Fibroblast of upper back skin (primary cell): ENCODE data around the gene AKAP17A.
"Not testable (repeated sequence)": the region's sequence is repeated elsewhere in the genome, so short reads cannot be mapped to it uniquely, and the experiment has no call there.

Experiments used
- DNase-seq: peaks from one replicate; pipeline ENCODE4 v3.0.0-alpha.2; 2013

The AKAP17A gene, protein sequence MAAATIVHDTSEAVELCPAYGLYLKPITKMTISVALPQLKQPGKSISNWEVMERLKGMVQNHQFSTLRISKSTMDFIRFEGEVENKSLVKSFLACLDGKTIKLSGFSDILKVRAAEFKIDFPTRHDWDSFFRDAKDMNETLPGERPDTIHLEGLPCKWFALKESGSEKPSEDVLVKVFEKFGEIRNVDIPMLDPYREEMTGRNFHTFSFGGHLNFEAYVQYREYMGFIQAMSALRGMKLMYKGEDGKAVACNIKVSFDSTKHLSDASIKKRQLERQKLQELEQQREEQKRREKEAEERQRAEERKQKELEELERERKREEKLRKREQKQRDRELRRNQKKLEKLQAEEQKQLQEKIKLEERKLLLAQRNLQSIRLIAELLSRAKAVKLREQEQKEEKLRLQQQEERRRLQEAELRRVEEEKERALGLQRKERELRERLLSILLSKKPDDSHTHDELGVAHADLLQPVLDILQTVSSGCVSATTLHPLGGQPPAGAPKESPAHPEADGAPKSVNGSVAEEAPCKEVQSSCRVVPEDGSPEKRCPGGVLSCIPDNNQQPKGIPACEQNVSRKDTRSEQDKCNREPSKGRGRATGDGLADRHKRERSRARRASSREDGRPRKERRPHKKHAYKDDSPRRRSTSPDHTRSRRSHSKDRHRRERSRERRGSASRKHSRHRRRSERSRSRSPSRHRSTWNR

DNA sequence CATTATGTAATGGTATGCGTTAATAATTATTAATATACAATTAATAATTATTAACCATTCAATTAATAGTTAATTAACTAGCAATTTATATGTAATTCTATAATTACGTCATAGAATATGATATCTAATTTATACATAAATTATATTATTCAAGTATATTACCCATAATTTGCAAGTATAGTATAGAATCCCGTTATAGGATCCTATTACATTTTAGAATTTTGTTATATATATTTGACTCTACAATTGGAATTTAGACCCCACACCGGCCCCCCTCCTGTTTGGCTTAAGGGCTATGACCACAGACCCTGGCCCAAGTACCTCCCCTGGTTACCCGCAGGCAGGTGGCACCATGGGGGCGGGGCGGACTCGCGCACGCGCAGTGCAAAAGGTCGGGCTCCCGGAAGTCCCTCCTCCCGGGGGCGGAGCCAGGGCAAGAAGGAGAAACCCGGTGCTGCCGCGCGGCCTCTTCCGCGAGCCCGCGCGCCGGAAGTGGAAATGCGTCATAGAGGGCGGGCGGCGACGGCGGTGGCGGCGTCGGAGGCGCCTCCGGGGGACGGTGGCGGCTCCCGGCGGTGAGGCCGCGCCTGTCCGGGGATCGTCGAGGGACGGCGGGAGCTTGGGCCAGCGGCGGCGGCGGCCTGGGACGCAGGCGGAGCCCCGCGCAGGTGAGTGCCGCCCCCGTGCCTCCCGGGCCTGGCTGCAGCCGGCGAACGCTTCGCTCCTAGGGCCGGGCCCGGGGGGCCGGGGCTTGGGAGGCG, at the start of gene AKAP17A:
AKAP17A (plus strand) TSS at position 503 of the 761 bp plus-strand sequence. CDS start 1,859 bp downstream, outside the sequence.
- DNase-seq = peak; percentile 95

DNA sequence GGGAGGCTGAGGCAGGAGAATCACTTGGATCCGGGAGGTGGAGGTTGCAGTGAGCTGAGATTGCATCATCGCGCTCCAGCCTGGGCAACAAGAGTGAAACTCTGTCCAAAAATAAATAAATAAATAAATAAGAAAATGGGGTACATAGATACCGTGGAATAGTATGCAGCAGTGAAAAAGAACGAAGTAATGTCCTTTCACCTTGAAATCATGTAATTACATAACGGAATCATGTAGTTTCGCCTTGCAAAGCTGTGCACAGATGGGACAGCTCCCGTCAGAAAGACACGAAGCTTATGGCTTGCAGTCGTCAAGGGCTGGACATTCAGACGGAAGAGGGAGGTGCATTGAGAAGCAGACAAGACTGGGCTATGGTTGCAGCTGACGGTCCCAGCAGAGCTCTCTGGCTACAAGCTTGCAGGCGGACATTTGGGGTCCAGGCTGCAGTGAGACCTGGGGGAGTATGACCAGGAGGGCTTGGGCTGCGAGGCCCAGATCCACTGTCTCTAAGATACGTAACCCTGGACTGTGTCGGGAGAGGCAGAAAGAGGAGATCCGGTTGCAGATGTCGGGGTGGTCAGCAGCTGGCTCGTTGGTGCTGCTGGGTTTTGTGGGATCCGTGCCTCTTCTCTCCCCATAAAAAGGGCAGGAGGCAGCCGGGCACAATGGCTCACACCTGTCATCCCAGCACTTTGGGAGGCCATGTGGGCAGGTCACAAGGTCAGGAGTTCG, 48.2 kb upstream of the AKAP17A start:
- no peak for DNase-seq

DNA sequence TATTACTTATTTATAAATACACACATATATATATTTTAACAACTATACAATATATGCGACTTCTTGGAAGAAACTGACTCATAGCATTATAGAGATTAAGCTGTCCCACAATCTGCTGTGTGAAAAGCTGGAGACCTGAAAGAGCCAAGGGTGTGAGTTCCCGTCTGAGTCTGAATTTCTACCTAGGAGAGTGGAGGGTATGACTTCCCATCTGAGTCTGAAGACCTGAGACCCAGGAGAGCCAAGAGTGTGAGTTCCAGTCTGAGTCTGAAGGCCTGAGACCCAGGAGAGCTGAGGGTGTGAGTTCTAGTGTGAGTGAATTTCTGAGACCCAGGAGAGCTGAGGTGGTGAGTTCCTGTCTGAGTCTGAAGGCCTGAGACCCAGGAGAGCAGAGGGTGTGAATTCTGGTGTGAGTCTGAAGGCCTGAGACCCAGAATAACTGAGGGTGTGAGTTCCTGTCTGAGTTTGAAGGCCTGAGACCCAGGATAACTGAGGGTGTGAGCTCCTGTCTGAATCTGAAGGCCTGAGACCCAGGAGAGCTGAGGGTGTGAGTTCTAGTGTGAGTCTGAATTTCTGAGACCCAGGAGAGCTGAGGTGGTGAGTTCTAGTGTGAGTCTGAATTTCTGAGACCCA, 45.5 kb upstream of the AKAP17A start:
- DNase-seq = no peak

DNA sequence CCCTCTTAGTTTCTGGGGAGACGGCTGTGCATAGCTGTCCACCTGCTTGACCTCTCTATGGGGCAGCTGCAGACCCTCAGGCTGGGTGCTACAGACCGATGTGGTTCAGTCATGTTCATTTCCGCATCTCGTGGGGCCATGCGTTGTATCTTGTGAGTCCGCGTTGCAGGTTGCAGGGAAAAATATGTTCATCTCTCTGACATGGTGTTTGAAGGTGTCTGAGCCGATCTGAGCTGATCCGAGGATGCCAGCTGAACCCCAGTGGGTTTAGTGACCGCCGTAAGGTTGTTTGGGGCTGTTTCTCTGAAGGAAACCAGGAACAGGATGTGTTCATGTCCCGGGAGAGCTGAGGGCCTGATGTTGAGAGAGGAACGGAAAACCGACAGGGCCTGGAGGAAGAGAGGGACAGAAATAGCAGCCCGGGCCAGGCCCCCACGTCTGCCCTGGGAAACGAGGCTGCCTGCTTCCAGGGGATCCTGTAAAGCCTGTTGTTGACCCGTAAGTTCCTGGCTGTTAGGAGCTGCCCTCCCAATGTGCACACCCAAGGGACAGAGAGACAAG, 44.6 kb upstream of the AKAP17A start:
- DNase-seq = no peak

DNA sequence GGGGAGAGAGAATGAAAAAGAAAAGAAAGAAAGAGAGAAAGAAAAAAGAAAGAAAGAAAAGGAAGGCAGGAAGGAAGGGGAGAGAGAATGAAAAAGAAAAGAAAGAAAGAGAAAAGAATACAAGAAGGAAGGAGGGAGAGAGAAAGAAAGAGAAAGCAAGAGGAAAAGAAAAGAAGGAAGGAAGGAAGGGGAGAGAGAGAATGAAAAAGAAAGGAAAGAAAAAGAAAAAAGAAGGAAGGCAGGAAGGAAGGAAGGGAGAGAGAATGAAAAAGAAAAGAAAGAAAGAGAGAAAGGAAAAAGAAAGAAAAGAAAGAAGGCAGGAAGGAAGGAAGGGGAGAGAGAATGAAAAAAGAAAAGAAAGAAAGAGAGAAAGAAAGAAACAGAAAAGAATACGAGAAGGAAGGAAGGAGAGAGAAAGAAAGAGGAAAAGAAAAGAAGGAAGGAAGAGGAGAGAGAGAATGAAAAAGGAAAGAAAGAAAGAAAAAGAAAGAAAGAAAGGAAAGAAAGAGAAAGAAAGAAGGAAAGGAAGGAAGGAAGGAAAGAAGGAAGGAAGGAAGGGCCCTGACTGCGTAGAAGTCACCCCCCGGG, 39.4 kb upstream of the AKAP17A start:
- no peak for DNase-seq

DNA sequence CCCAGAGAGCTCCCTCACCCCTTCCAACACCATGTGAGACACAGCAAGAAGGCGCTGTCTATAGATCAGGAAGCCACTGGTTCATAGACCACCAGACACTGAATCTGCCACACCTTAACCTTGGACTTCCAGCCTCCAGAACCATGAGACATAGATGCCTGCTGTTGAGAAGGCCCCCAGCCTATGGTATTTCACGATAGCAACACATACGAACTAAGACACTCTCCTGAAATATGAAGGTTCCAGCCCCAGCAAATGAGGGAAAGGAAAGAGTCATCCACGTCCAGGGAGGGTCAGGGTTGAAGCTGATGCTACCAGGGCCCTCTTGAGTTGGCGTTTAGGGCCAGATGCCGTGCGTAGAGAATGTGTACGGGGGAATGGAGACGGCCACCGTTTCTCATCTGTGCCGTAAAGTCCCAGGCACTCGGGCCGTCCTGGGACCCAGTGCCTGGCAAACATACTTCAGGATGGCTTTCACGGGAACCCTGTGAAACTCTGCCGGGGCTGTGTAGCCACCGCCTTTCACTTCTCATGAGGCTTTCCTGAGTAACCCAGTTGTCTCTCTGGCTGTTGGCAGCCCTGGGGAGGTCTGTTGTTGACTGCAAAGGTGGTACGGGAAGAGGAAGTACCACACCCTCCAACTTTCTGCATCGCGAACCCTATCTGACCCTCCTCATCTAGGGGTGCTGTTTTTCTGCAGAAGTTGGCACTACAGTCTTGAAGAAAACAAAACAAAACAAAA, 36.8 kb upstream of the AKAP17A start:
- DNase-seq = no peak

DNA sequence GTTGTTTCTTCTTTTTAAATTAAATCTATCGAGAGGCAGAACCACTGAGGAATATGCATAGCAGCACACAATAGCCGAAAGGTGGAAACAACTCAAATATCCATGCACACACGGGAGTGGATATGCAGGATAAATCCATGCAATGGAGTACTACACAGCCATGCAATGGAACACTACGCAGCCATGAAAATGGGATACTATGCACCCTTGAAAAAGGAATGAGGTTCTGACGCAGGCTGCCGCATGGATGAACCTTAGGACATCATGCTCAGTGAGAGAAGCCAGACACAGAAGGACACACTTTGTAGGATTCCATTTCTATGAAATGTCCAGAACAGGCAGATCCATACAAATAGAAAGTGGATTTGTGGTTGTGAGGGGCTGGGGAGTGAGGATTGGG, 36.0 kb upstream of the AKAP17A start:
- no peak for DNase-seq

DNA sequence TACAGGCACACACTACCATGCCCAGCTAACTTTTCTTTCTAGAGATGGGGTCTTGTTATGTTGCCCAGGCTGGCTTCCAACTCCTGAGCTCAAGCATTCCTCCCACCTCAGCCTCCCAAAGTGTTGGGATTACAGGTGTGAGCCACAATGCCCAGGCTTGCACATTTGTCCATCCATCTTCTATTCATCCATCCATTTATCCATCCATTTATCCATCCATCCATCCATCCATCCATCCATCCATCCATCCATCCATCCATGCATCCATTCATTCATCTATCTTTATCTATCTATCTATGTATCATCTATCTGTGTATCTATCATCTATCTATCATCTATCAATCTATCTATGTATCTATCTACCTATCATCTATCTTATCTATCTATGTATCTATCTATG, 34.0 kb upstream of the AKAP17A start:
- DNase-seq = not testable (repeated sequence)

DNA sequence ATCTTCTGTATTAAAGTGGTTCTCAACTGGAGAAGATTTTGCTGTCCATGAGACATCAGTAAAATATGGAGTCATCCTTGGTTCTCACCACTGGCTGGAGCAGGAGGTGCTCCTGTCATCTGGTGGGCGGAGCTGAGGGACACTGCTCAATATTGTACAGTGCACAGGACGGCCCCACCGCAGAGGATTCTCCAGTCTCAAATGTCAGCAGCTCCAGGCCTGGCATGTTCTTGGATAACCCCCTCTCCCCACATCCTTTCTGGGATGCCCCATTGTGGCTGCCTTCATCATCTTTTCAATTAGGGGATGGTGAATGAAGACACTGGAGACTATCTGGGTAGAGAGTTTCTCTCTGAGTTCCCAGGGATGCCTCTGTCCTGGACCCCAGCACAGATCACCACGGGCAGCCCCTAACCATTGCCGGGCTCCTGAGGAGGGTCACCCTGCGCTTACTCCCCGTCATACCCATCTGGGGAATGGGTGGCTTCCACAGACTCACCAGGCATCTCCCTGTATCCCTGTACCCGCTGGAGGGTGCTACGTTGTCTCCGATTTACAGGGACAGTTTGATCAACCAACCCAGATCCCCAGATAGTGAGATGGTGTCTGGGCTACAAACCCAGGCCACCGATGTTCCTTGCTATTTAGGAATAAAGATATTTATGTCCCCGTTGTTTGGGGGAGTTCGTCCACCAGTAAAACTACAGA, 32.5 kb upstream of the AKAP17A start:
- no peak for DNase-seq

DNA sequence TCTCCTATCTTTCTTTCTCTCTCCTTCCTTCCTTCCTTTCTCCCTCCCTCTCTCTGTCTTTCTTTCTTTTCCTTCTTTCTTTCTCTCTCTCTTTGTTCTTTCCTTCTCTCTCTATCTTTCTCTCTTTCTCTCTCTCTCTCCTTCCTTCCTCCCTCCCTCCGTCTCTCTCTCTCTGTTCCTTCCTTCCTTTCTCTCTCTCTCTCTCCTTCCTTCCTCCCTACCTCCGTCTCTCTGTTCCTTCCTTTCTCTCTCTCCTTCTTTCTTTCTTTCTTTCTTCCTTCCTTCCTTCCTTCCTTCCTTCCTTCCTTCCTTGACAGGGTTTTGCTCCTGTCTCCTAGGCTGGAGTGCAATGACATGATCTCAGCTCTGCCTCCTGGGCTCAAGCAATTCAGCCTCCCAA, 30.2 kb upstream of the AKAP17A start:
- no peak for DNase-seq

DNA sequence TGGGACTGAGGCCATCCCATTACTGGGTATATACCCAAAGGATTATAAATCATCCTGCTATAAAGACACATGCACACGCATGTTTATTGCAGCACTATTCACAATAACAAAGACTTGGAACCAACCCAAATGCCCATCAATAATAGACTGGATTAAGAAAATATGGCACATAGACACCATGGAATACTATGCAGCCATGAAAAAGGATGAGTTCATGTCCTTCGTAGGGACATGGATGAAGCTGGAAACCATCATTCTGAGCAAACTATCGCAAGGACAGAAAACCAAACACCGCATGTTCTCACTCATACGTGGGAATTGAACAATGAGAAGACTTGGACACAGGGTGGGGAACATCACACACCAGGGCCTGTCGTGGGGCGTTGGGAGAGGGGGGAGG, 27.3 kb upstream of the AKAP17A start:
- not testable (repeated sequence) for DNase-seq

DNA sequence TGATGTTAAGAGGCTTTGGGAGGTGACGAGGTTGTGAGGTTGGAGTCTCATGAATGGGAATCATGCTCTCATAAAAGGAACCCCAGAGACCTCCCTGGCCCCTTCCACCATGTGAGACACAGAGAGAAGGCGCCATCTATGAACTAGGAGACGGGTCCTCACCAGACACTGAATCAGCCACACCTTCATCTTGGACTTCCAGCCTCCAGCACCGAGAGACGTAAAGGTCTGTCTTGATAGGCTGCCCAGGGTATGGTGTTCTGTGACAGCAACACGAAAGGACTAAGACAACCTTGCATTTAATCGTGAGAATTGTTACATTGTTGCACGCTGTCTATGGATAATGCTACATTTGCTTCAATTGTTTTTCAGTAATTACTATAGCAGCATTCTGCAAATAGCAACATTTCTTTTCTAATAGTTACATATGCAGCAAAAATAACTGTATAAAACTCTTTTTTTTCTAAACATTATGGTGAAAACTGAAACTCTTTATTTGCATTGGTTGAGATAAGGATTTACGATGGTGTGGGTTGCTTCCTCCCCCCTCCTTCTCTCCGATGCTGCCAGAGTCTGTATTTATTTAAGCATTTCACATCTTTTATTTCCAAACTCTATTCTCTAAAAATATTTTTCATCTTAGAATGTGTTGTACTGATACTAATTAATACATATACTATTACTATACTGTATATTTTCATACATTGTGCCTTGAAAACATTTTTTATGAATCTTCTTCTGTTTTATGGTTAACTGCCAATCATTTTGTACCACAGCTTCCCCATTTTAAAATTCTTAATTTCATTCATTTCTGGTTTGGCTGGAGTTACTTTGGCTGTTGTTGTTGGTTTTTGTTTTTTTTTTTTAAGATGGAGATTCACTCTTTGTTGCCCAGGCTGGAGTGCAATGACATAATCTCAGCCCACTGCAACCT, 26.4 kb upstream of the AKAP17A start:
- DNase-seq = no peak

DNA sequence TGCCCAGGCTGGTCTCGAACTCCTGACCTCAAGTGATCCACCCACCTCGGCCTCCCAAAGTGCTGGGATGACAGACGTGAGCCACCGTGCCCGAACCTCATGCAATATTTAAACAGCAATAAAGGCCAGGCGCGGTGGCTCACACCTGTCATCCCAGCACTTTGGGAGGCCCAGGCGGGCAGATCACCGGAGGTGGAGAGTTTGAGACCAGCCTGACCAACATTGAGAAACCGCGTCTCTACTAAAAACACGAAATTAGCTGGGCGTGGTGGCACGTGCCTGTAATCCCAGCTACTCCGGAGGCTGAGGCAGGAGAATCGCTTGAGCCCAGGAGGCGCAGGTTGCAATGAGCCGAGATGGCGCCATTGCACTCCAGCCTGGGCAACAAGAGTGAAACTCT, 17.2 kb upstream of the AKAP17A start:
- DNase-seq = not testable (repeated sequence)

DNA sequence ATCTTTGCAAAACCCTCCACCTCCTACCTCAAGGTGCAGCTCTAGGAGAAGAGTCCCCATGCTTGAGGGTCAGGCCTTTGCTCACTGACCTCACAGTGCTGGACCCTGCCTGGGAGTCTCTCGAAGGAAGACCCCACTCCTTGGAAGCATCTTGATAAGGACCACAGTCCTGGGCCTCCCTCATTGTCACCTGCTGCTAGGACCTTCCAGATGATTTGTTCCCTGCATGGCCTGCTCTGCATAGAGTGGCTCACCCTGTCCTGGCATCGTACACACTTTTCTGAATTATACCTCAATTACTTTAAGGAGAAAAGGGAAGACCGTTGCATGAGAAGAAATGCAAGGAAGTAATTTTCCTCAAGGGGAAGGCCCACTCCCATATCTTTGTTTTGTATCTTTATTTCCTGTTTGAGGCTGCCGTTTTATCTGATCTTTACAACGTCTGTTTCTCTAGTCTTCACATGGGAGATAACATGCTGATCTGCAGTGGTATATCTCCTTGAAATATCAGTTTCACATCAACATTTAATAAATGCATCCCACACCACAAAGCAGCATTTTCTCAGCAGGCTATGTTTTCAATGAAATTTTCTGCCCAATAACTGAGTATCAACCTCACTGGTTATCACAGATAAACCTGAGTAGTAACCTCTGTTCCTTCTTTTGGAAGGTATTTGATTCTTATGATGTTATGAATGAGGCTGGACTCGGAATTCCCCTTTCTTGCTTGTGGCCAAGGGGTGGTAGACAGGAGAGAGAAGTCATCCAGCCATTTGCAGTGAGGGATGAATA, 15.0 kb upstream of the AKAP17A start:
- no peak for DNase-seq

DNA sequence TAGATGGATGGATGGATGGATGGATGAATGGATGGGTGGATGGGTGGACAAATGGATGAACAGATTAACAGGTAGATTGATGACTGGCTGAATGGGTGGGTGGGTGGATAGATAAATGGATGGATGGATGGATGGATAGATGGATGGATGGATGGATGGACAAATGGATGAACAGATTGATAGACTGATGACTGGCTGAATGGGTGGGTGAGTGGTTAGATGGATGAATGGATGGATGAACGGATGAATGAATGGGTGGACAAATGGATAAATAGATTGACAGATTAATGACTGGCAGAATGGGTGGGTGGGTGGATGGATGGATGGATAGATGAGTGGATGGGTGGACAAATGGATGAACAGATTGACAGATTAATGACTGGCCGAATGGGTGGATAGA, 13.6 kb upstream of the AKAP17A start:
- no peak for DNase-seq

DNA sequence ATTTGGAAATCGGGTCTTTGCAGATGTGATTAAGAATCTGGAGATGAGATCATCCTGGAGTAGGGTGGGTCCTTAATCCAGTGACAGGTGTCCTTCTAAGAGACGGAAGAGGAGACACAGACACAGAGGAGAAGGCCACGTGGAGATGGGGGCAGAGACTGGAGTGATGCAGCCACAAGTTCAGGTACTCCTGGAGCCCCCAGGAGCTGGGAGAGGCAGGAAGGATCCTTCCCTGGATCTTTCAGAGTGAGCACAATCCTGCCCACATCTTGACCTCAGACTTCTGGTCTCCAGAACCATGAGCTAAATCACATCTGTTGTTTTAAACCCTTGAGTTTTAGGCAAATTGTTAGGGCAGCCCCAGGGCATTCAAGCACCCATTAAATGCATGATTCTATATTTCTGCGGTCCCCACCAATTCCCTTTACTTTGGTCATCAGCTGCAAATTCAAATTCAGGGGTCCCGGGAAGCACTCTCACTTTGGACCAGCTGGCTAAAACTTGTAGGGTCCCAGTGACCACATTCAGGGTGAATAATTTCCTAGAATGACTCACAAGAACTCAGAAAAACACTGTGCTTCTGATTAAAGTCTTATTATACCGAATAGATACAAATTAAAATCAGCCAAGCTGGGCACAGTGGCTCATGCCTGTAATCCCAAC, 12.8 kb upstream of the AKAP17A start:
- DNase-seq = no peak

DNA sequence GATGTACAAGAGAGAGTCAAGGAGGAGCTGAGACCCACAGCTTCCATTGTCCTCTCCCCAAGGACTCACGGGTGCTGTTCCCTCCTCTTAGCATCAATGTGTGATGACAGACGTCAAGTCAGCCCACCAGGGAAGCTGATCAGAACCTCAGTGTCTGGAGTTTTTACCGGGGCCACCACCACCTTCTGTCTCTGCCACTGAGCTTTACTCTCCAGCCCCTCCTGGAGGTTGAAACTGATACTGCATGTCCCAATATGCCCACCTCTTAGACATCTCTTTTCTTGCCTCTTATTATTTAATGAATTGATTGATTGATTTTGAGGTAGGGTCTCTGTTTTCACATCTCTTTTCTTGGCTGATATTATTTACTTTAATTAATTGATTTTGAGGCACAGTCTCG, 10.3 kb upstream of the AKAP17A start:
- DNase-seq = peak; percentile 18
